Esophagus squamous epithelium (tissue), 4 donors: ENCODE data around the gene BGN.

Experiments
- POLR2A ChIP-seq, 4 donors: fragments of 450-650 bp; IDR thresholded peaks; one replicate each; pipeline ENCODE4 v1.6.1; 2017; ENCODE audit warnings: antibody characterized with exemption in 4 of 4, mild to moderate bottlenecking in 4 of 4, moderate library complexity in 3 of 4
- TF ChIP-seq, protein P1 (sequence below), 6 experiments: fragments of 450-650 bp in 4 of 6; fragments of 200-600 bp in 2 of 6; sonication (generic) in 2 of 6; IDR thresholded peaks; one replicate each; pipeline ENCODE4 v1.5.1; 2016 to 2019; ENCODE audit warnings: antibody characterized with exemption in 6 of 6, mild to moderate bottlenecking in 4 of 6, moderate library complexity in 4 of 6

DNA sequence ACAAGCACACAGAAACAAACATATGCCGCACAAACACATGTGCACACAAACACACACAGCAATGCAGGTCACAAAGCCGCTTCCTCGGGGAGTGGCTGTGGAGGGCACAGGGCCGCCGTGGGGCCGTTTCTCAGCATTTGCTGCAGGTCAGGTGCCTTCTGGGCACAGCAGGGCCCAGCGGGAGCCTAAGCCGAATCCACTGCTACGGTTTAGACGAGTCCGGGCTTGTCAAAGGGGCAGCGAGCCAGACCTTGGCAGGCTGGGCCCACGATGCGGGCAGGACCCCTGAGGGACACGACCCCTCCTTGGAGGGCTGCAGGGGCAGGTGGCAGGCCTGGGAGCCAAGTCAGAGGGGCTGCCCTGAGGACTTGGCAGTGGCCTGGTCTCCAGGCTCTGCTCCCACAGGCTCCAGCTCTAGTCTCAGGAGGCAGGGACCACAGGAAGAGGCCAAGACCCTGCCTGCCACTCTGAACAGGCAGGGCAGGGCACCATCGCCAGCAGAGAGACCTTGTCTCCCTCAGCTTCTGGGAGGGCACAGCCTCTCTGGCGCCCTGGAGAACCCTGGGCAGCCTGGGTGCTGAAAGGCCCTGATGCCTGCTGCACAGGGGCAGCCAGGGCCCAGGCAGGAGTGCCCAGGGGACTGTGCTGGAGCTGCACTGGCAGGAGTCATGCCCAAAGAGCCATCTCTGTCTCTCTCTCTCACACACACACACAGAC is 17.2 kb downstream of the BGN start:
- TF ChIP-seq POLR2A (IDR thresholded peaks at IDR 0.05) = no peak
- TF ChIP-seq, protein P1, sequence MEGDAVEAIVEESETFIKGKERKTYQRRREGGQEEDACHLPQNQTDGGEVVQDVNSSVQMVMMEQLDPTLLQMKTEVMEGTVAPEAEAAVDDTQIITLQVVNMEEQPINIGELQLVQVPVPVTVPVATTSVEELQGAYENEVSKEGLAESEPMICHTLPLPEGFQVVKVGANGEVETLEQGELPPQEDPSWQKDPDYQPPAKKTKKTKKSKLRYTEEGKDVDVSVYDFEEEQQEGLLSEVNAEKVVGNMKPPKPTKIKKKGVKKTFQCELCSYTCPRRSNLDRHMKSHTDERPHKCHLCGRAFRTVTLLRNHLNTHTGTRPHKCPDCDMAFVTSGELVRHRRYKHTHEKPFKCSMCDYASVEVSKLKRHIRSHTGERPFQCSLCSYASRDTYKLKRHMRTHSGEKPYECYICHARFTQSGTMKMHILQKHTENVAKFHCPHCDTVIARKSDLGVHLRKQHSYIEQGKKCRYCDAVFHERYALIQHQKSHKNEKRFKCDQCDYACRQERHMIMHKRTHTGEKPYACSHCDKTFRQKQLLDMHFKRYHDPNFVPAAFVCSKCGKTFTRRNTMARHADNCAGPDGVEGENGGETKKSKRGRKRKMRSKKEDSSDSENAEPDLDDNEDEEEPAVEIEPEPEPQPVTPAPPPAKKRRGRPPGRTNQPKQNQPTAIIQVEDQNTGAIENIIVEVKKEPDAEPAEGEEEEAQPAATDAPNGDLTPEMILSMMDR (IDR thresholded peaks at IDR 0.05) = no peak
